GM23338 (cell line): ENCODE measurements around the gene DDX59. TPM values are rescaled to one million over a fixed set of nuclear protein-coding genes. Genes with fewer than 3 reads are reported as not detected.

Experiments
- ATAC-seq: fragments of 200-7000 bp; cut with Tn5 transposase; 3 replicates; pipeline ENCODE4 v1.9.1; 2020
- DNase-seq: peaks from one replicate; pipeline ENCODE4 v3.0.0-alpha.2; 2015; ENCODE audit warnings: low spot score
- H2AFZ ChIP-seq: fragments of 200-600 bp; sonication (generic); 2 replicates; pipeline ENCODE4 v1.8.0; 2016; ENCODE audit warnings: antibody characterized with exemption, mild to moderate bottlenecking, moderate library complexity
- H3F3A ChIP-seq: fragments of 200-600 bp; sonication (generic); replicated peaks from 2 replicates; pipeline ENCODE4 v1.8.0; 2017; ENCODE audit warnings: antibody characterized with exemption, mixed run types, low read depth
- H3K27ac ChIP-seq: fragments of 200-600 bp; sonication (generic); 2 replicates; pipeline ENCODE4 v1.6.1; 2016; ENCODE audit warnings: low read depth
- H3K27me3 ChIP-seq: fragments of 200-600 bp; sonication (generic); 2 replicates; pipeline ENCODE4 v1.8.0; 2016; ENCODE audit warnings: mild to moderate bottlenecking, mixed run types, moderate library complexity; ENCODE audit not compliant: insufficient read depth
- H3K36me3 ChIP-seq: fragments of 200-600 bp; sonication (generic); 2 replicates; pipeline ENCODE4 v1.8.0; 2016; ENCODE audit warnings: mild to moderate bottlenecking; ENCODE audit not compliant: insufficient read depth
- H3K4me1 ChIP-seq: fragments of 200-600 bp; sonication (generic); 2 replicates; pipeline ENCODE4 v1.8.0; 2016; ENCODE audit warnings: mild to moderate bottlenecking, moderate library complexity; ENCODE audit not compliant: insufficient read depth
- H3K4me2 ChIP-seq: fragments of 200-600 bp; sonication (generic); 2 replicates; pipeline ENCODE4 v1.7.1; 2017; ENCODE audit warnings: mixed run types
- H3K4me3 ChIP-seq: fragments of 200-600 bp; sonication (generic); 2 replicates; pipeline ENCODE4 v1.6.1; 2016; ENCODE audit warnings: mixed run types
- H3K79me2 ChIP-seq: fragments of 200-600 bp; sonication (generic); replicated peaks from 2 replicates; pipeline ENCODE4 v1.8.0; 2017; ENCODE audit warnings: mild to moderate bottlenecking; ENCODE audit not compliant: insufficient read depth
- H3K9me2 ChIP-seq: fragments of 200-600 bp; sonication (generic); 2 replicates; pipeline ENCODE4 v1.8.0; 2017; ENCODE audit not compliant: insufficient read depth
- H4K20me1 ChIP-seq: fragments of 200-600 bp; sonication (generic); replicated peaks from 2 replicates; pipeline ENCODE4 v1.8.0; 2017; ENCODE audit warnings: mild to moderate bottlenecking; ENCODE audit not compliant: insufficient read depth
- H3K27ac Mint-ChIP-seq: 2 replicates; pipeline ENCODE4 v1.8.0; 2020; ENCODE audit warnings: inconsistent platforms, mild to moderate bottlenecking, moderate library complexity, mixed read lengths
- H3K27me3 Mint-ChIP-seq: 3 replicates; pipeline ENCODE4 v1.8.0; 2022; ENCODE audit warnings: low read depth, mild to moderate bottlenecking, moderate library complexity, mixed read lengths, inconsistent platforms; ENCODE audit not compliant: insufficient read depth, poor library complexity
- H3K36me3 Mint-ChIP-seq: 3 replicates; pipeline ENCODE4 v1.8.0; 2021; ENCODE audit warnings: low read depth, mild to moderate bottlenecking, inconsistent platforms, moderate library complexity, mixed read lengths
- H3K4me1 Mint-ChIP-seq: 3 replicates; pipeline ENCODE4 v1.8.0; 2020; ENCODE audit warnings: mild to moderate bottlenecking, inconsistent platforms, mixed read lengths
- H3K4me3 Mint-ChIP-seq: 3 replicates; pipeline ENCODE4 v1.8.0; 2021; ENCODE audit warnings: moderate library complexity, mild to moderate bottlenecking, inconsistent platforms, mixed read lengths
- H3K9me3 Mint-ChIP-seq: 3 replicates; pipeline ENCODE4 v1.8.0; 2020; ENCODE audit warnings: moderate library complexity, mild to moderate bottlenecking, inconsistent platforms, mixed read lengths
- JUNB ChIP-seq: IDR thresholded peaks from one replicate; pipeline ENCODE4 v1.6.1; 2016; ENCODE audit warnings: antibody characterized with exemption; ENCODE audit not compliant: unreplicated experiment
- NANOG ChIP-seq: IDR thresholded peaks from 2 replicates; pipeline ENCODE4 v1.6.1; 2016; ENCODE audit warnings: antibody characterized with exemption, borderline replicate concordance
- polyA plus RNA-seq: library from polyadenylated mRNA; unstranded; fragments of >200 nt; fragmentation: Nextera tagmentation; extraction: Ambion mirVana; gene quantifications from 2 replicates; pipeline ENCODE4 v1.2.1, GENCODE V29; 2016
- total RNA-seq: library from RNA; depleted of rRNA; stranded (reverse); fragments of >200 nt; shearing (Covaris generic); gene quantifications from 2 replicates; pipeline ENCODE4 v1.2.3, GENCODE V29; 2014
- TF ChIP-seq, protein P1 (sequence below): IDR thresholded peaks from 2 replicates; pipeline ENCODE4 v1.6.1; 2016; ENCODE audit warnings: antibody characterized with exemption
- TF ChIP-seq, protein P2 (sequence below): IDR thresholded peaks from one replicate; pipeline ENCODE4 v1.6.1; 2018; ENCODE audit warnings: antibody characterized with exemption; ENCODE audit not compliant: unreplicated experiment

Gene DDX59
- total and polyA plus RNA-seq, 2 experiments from 2014 or later: 14.7 to 15.7 TPM

DNA sequence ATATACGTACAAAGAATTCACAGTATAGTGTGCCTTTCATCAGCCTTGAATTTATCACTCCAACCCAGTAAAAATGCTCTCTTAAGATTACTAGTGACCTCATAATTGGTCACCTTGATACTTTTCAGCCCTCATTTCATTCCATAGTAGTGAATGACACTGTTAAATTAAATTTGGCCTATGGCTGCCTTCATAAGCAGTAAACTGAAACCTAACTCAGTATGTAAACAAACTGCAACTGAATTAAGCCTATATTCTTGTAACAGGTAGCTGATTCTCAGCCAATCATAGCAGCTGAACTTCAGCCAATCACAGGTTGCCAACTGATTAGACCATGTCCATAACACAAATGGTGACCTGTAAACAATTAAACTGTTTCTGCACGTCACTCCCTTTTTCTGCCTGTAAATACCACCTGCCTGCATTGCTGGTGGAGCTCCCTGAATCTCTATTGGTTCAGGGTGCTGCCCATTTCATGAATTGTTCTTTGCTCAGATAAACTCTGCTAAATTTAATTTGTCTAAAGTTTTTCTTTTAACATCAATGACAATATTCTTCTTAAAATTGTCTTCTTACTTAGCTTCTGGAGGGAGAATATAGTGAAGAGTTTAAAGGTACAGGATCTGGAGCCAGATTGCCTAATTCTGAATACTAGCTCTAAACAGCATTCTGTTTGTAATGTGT, 44.9 kb upstream of the DDX59 start (continued):
- TF ChIP-seq, protein P1, sequence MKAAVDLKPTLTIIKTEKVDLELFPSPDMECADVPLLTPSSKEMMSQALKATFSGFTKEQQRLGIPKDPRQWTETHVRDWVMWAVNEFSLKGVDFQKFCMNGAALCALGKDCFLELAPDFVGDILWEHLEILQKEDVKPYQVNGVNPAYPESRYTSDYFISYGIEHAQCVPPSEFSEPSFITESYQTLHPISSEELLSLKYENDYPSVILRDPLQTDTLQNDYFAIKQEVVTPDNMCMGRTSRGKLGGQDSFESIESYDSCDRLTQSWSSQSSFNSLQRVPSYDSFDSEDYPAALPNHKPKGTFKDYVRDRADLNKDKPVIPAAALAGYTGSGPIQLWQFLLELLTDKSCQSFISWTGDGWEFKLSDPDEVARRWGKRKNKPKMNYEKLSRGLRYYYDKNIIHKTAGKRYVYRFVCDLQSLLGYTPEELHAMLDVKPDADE: no peak
- TF ChIP-seq, protein P2, sequence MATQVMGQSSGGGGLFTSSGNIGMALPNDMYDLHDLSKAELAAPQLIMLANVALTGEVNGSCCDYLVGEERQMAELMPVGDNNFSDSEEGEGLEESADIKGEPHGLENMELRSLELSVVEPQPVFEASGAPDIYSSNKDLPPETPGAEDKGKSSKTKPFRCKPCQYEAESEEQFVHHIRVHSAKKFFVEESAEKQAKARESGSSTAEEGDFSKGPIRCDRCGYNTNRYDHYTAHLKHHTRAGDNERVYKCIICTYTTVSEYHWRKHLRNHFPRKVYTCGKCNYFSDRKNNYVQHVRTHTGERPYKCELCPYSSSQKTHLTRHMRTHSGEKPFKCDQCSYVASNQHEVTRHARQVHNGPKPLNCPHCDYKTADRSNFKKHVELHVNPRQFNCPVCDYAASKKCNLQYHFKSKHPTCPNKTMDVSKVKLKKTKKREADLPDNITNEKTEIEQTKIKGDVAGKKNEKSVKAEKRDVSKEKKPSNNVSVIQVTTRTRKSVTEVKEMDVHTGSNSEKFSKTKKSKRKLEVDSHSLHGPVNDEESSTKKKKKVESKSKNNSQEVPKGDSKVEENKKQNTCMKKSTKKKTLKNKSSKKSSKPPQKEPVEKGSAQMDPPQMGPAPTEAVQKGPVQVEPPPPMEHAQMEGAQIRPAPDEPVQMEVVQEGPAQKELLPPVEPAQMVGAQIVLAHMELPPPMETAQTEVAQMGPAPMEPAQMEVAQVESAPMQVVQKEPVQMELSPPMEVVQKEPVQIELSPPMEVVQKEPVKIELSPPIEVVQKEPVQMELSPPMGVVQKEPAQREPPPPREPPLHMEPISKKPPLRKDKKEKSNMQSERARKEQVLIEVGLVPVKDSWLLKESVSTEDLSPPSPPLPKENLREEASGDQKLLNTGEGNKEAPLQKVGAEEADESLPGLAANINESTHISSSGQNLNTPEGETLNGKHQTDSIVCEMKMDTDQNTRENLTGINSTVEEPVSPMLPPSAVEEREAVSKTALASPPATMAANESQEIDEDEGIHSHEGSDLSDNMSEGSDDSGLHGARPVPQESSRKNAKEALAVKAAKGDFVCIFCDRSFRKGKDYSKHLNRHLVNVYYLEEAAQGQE: no peak

DNA sequence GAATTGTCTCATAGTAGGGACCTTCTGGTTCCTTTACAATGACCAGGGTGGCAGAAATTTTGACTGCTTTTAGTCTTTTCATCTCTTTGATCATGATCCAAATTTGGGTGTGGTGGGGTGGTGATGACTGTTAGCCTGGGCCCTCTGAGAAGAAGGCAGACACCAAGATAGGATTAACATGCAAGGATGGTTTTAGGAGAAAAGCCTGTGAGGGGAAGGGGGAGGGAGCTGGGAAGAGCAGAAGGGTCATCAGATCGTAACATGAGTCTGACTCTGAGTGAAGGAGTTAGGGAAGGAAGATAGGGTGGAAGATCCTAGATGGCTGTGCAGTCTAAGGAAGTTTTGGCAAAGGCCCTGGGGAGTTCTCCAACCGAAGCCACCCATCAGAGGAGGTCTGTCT, 40.5 kb upstream of the DDX59 start:
- H3K79me2 ChIP-seq: no peaks in the 10 kb centered on the region
- peaks cover 3% of the 10 kb centered on the region for H3K27me3 Mint-ChIP-seq

More for the DNA sequence above, 40.5 kb upstream of the DDX59 start:
- H3F3A ChIP-seq: no peaks in the 10 kb centered on the region
- Mint-ChIP-seq H3K36me3 (no peaks in the 10 kb centered on the region), H3K27ac (no peak overlapping the region), H3K4me3 (no peak overlapping the region), H3K4me1 (no peaks in the 10 kb centered on the region), H3K9me3 (no peaks in the 10 kb centered on the region)
- H3K27ac ChIP-seq: no peak overlapping the region
- no peaks in the 10 kb centered on the region for H4K20me1 ChIP-seq
- no peaks in the 10 kb centered on the region for H3K9me2 ChIP-seq
- no peak overlapping the region for H3K4me2 ChIP-seq
- no peaks in the 10 kb centered on the region for H3K4me1 ChIP-seq
- ATAC-seq: no peak
- TF ChIP-seq, protein P2: no peak
- TF ChIP-seq JUNB (no peak), NANOG (no peak)
- H3K27me3 ChIP-seq: no peaks in the 10 kb centered on the region
- H3K36me3 ChIP-seq: no peaks in the 10 kb centered on the region
- peak overlapping the region; percentile 67; the same call in 1 of the 2 replicates for H2AFZ ChIP-seq
- DNase-seq: no peak
- H3K4me3 ChIP-seq: no peak overlapping the region
